GM18861 (cell line): ENCODE data around the gene ARHGAP23.
"Not testable (repeated sequence)": the region's sequence is repeated elsewhere in the genome, so short reads cannot be mapped to it uniquely, and the experiment has no call there.

Experiments
- ATAC-seq: cut with Tn5 transposase; IDR thresholded peaks from one replicate; pipeline ENCODE4 v1.9.1; 2021; ENCODE audit not compliant: unreplicated experiment

ARHGAP23 gene

DNA sequence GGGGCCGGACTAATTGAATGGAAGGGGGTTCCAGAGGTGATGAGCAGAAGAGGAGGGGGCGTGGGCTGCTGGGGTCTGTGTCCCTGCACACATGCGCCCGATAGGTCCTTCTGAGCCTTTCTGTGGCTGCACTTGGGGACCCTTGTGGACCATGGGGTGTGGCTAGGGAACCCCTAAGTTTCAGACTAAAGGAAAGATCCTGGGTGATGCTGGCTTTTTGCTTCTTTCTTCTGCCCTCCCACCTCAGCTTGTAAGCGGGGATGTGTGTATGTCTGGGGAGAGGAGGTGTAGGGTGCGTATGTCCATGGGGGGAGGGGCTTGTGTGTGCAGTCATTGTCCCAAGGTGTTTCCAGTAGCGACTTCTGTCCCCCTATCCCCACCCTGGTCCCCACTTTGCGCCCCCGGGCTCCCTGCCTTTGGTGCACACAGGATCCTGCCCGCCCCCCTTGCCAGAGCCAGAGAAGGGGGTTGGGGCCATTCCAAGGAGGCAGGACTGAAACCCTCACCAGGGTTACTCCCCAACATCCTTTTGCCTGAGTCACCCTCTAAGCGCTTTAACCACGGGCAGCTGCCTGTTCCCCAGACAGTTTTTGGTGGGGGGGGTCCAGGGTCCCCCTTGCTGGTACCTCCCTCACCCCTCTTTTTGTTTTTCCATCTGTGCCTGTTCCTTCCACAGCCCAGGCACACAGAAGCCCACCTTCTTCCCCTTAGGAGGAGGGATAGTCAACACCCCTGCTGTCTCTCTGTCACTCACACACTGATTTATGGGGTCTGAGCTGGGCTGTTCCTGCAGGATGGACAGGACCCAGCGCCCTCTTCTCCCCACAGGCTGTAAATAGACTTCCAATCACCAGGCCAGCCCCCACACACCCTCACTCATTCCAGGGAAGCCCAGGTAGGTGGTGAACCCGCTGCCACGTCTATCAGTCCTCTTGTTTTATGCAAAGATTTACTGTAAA lies 83.2 kb downstream of the ARHGAP23 start:
- ATAC-seq, result no peak

DNA sequence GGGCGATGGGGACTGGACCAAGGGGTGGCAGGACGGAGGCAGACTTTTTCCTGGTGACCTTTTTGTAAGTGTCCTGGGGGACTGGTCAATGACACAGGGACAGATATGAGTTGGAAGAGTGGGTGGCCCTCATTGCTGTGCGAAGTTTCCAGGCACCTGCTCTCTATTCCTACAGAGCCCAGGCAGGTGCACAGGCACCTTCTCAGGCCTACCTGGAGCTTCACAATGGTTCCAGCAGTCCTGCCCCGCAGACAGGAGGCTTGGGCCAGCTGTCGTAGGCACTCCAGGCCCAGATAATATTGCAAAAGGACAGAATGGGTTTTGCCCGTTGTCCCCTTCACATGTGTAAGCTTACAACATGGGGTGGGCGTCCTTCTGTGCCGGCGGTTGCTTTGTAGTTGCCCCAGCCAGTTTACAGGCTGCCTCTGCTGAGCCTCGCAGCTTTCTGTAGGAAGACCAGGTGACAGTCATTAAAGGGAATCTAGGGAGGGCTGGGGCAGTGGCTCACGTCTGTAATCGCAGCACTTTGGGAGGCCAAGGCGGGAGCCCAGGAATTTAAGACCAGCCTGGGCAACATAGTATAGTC lies 84.3 kb downstream of the ARHGAP23 start:
- ATAC-seq, result no peak

DNA sequence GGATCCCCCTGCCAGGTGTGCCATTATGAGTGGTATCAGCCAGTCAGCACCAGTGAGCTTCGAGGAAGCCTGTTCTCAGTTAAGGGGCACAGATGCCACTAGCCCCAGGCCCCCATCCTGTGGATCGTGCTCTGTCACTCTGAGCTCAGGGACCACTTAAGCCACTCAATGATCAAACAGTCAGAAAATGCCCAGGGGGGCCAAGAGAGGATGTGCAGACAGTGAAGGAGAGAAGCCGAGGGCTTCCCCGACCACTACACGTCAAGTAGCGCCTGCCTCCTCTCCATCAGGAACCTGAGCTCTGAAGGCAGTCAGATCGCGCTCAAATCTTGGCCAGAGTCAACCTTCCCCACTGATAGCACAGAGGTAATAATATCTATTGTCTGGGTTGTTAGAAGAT lies 98.3 kb downstream of the ARHGAP23 start:
- not testable (repeated sequence) for ATAC-seq

- ATAC-seq, result not testable (repeated sequence)
Measured at GRCh38 chr17:38528141-38528540, 99.9 kb downstream of the ARHGAP23 start.

GRCh38 chr17:38530856-38531255 lies 102.6 kb downstream of the ARHGAP23 start:
- not testable (repeated sequence) for ATAC-seq

DNA sequence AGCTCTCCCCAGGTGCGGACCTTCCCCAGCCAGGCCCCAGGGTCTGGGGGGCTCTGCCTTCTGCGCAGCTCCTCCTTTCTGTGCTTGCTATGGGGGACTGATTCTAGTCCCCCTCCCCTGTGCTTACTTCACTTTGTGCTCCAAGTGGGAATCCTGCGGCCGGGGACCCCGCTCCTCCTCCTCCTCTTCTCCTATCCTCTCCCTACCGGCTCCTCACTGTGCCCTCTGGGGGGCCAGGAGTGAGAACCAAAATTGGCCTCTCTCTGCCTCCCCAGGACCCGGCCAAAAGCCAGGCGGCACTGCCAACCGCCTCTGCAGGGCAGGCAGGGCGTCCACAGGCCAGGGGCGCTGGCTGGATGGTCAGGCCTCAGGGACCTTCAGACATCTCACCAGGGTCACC lies 103.5 kb downstream of the ARHGAP23 start:
- ATAC-seq, result not testable (repeated sequence)

- ATAC-seq, result no peak
Measured at GRCh38 chr17:38532451-38532850, 104.2 kb downstream of the ARHGAP23 start.

GRCh38 chr17:38533241-38533640 lies 105.0 kb downstream of the ARHGAP23 start:
- ATAC-seq, result no peak

DNA sequence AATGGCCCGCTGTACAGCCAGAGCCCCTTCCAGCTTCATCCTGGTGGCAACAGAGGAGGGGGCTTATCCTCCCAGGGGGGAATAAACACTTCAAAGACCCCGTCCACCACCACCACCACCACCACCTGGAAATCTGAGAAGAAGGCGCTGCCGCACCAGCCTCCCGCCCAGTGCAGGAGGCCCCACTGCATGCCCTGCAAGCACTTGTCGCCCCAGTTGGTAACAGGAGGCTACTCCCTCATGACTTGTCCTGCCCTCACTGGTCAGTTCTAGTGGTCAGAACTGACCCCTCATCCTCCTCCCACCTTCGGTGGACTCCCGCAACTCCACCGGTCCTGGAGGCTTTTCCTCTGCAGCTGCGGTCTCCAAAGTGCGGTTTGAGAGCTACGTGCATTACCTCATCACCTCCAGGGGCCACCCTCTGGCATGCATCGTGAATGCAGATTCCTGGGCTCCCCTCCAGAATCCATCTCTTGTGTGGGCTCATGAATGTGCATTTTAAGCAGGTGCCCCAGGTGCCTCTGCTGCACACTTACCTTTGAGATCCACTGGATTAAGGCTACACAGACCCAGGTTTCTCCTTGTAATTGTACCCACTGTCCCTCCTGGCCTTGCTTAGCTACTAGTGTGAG lies 105.7 kb downstream of the ARHGAP23 start:
- ATAC-seq, result no peak

- no peak for ATAC-seq
Measured at GRCh38 chr17:38534498-38534885, 106.2 kb downstream of the ARHGAP23 start.

- ATAC-seq, result no peak
Measured at GRCh38 chr17:38535886-38536285, 107.6 kb downstream of the ARHGAP23 start.

DNA sequence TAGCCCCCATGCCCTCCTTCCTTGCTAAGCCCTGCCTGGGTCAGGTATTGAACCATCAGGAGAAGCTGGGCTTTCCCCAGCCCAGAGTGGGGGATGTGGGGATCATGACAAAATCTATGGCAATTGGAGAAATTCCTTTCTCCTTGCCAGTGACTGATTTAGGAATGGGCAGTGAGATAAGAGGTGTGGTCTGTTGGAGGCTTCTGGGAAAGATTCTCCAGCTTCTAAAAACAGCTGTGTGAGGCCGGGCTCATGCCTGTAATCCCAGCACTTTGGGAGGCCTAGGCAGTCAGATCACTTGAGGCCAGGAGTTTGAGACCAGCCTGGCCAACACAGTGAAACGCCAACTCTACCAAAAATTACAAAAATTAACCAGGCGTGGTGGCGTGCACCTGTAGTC lies 108.4 kb downstream of the ARHGAP23 start:
- no peak for ATAC-seq

GRCh38 chr17:38538906-38539305 lies 110.6 kb downstream of the ARHGAP23 start:
- no peak for ATAC-seq

DNA sequence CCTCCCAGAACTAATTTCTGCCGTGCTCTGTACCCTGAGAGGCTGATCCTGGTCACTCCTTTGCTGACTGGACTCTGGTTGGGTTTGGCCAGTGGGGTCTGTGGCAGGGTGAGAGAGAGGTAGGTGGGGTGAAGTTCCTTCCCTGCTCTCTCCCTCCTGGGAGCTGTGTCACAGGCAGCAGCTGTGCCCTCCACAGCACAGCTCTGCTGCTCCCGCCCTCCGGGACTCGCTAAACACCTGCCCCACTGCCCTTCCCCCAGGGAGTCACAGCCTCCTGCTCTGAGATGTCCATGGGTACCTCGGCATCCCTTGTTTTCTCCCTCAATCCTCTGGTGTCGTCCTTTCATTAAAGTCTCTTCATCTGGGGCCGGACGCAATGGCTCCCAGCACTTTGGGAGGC lies 111.1 kb downstream of the ARHGAP23 start:
- no peak for ATAC-seq

GRCh38 chr17:38540514-38541045 lies 112.3 kb downstream of the ARHGAP23 start:
- ATAC-seq, result no peak

DNA sequence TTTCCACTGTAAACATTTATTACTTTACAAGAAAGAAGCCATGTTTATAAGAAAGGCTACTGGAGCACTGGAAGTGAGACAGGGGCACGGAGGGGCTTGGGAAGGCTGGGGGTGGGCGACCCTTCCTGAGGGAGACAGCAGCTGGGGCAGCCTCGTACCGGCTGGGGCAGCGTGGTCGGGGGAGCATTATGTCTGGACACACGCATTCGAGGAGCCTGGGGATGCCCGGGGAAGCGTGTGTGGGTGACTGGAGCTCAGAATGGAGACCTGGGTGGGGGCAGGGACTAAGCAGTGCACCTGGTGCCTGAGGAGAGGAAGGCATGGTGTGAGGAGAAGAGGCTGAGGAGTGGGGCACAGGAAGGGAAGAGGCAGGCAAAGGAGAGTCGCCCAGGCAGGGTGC lies 113.0 kb downstream of the ARHGAP23 start:
- no peak for ATAC-seq

- no peak for ATAC-seq
Measured at GRCh38 chr17:38542286-38542685, 114.0 kb downstream of the ARHGAP23 start.

GRCh38 chr17:38543403-38544174 lies 115.3 kb downstream of the ARHGAP23 start:
- no peak for ATAC-seq

DNA sequence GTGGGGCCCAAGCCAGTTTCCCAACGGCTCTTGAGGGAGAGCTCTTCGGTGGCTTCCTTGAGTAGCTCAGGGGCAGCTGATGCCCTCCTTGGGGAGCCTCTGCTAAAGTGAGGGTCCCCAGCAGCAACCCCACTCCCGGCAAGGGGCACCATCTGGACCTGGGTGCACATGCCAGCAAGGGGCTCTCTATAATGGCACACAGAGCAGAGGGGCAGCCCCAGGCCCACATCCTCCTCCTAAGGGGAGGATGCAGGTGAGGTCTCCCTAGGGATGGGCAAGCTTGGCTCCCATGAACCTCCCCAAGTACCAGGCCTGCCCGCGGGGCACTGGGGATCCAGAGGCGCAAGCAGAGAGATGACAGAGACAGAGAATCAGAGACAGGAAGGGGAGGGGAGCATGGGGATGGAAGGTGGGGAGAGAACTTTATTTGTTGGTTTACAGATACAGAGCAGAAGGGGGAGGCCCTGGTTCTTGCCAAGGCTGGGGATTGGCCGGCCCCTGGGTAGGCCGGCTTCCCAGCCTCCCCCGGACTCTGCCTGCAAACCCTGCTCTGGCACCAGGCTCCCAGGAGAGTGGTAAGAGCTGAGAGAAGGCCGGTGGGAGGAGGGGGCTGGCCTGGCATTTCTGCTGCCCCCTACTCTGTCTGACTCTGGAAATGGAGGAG lies 116.0 kb downstream of the ARHGAP23 start:
- ATAC-seq, result no peak

- ATAC-seq, result no peak
Measured at GRCh38 chr17:38544839-38545209, 116.6 kb downstream of the ARHGAP23 start.
